ENCODE results near the gene PDGFB.

The PDGFB gene

DNA sequence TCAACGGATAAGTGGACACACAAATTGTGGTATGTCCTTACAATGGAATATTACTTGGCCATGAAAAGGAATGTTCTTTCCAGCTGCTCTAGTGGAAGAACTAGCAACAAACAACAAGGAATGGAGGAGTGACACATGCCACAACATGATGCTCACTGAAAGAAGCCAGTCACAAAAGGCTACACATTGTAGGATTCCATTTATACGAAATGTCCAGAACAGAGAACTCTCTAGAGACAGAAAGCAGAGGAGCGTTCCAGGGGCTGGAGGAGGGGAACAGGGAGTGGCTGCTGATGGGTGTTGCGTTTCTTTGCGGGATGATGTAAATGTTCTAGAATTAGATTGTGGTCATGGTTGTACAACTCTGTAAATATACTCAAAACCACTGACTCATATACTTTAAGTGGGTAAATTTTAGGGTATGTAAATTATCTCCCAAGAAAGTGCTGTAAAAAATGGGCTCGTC, 32.4 kb upstream of the PDGFB start:
- DNase-seq (ENCODE audit: low read depth in 2 of 2) = no peak

DNA sequence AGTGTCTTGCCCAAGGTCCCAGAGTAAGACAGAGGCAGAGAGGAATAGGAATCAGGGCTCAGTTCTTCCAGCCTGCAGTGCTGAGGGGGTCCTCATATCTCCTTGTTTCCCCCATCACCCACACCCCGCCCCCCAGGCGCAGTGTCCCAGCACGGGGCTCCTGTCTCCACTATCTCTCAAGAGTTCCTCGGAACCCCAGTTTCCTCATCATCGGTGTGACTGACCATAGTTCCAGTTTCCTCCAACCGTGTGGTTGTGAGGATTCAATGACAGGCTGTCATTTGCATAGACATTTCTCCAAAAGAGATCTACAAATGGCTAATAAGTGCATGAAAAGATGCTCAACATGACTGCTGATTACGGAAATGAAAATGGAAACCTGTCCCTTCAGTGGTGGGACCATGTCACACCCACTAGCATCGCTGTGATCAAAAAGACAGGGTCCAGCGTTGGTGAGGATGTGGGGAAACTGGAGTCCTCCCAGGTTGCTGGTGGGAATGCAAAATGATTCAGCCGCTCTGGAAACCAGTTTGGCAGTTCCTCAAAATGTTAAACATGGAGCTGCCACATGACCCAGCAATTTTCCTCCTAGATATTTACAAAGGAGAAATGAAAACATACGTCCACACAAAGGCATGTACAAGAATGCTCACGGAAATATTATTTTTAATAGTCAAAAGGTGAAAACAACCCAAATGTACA, 31.8 kb upstream of the PDGFB start:
- DNase-seq (ENCODE audit: low read depth in 2 of 2) = no peak

DNA sequence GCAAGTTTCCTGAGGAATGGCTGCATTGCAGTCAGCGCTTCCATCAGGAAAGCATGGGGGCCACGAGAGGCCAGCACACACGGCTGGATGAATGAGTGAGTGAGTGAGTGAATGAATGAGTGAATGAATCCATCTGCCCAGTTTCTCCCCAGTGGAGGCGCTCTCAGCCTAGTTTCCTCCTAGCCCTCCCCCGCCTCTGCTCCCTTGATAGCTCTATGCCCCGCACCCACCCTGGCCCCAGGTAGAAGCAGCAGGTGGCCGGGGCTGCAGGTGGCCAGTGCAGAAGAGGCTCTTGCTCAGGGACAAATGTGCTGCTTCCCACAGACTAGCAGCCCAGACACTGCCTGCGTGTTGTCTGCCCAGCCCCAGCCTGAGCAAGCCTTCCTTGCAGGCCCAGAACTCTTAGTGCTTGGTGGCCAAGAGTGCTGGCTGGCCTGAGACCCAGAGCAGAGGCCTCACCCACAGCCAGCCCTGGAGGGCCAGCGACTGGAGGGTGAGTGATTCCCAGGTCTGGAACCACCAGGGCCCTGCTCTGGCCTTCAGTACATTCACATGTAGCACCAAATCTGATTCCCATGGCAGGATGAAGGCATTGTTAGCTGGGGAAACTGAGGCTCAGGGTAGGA, 31.1 kb upstream of the PDGFB start:
- no peak for DNase-seq (ENCODE audit: low read depth in 2 of 2)

DNA sequence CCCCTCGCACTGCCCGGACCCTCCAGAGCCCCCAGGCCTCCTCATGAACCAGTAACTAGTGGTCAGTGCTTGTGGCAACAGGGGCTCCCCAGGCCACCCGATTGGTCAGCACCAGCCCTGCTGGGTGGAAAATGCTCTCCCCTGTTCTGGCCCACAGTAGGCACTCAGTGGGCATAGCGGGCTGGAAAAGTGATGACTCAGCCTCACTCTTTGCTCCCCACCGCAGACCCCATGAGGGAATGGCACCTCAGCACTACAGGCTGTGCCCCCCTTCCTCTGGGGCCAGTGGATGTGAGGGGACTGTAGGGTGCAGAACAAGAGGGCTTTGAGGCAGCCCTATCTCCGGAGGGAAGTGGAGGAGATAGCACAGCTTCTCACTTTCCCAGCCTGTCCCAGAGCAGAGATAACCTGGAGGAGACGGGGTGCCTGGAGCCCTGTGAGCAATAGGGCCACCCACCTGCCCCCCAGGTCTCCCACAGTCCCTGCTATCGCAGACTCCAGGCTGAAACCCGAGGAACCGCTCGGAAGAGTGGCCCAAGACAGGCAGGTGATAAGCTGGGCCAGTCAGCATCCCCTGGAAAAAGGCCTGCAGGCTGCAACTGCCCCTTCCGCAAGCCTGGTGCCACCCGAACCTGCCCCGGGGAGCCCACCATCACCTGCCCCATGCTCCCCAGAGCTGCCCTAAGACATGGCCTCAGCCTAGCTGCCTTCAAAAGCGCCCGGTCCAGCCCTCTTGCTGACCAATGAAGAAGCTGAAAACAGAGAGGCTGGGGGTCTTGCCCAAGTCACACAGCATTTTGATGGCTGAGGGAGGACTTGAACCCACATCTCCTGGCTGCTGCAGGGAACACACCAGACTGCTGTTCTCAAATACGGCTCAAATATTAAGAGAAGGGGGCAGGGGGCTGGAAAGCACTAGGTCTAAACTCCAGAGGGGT, 29.4 kb upstream of the PDGFB start:
- DNase-seq (ENCODE audit: low read depth in 2 of 2) = no peak

DNA sequence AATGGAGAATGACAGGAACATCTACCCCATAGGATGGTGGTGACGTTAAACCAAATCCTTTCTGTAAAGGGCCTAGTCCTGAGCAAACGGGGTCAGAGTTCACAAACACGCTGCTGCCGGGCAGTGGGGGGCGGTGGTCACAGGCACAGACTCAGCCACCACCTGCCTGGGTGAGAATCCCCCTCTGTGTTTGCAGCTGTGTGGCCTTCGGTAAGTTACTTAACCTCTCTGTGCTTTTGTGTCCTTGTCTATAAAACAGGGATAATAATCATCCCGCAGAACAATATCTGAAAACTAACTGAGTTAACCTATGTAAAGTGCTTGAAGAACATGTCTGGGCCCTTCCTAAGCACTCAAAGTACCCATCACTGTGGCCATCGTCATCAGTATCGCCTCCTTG, 26.0 kb upstream of the PDGFB start:
- DNase-seq (ENCODE audit: low read depth in 2 of 2) = no peak

DNA sequence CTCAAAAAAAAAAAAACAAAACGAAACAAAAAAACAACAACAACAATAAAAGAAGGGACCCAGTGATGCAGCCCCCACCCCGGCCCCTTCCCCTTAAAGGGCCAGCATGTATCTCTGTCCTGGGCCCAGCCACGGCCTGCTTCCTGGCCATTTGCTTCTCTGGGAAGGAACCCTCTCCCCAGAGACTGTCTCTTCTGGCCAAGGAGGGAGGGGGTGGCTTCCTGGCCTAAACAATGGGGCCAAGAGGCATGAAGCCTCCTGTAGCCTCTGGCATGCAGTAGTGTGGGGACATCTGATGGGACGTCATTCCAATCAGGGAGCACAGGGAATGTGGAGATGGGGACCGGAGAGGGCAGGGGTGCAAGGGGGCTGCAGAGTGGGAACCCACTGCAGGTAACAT, 25.5 kb upstream of the PDGFB start:
- DNase-seq (ENCODE audit: low read depth in 2 of 2) = no peak

DNA sequence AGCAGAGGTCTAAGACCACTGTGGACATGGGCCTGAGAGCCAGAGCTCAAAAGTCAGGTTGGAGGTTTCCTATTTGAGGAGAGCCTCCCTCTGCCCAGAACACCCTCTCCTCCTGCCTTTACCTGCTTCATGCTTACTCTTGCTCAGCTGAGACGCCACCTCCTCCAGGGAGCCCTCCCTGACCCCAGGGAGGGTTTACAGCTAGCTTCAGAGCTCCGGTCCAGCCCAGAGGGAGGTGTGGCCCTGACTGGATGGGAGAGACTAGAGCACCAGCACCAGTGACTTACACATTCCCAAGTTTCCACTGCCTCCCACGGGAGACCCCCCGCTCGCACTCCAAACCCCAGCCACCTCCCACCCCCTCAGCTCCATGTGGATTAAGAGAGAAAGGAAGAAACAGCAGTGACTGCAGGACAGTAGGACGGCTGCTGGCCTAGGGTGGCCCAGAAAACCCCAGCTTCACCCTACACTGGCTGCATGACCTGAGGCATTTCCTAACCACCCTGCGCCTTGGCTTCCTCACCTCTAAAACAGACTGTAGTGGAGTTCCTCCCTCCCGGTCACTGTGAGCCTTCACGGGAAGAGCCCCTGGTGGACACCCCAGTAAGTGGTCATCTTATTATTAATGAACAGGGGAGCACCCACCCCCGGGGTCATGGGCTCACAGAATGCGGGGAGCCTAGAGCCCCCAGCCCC, 24.5 kb upstream of the PDGFB start:
- no peak for DNase-seq (ENCODE audit: low read depth in 2 of 2)

DNA sequence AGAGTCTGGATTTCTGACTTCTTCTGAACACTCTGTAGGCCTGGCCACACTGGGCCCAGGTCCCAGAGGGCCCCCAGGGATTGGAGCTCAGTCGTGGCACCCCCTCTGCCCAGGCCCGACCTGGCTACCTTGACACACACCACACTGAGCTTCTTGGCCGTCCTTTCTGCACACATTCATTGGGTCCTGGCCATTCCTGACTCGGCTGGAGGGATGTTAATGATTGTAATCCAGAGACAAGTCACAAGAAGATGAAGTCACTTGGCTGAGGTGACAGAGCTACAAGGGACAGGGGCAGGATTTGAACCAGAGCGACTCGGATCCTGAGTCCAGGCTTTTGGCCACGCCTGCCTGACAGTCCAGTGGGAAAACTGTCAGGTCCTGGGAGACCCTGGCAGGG, 23.9 kb upstream of the PDGFB start:
- DNase-seq (ENCODE audit: low read depth in 2 of 2) = no peak

DNA sequence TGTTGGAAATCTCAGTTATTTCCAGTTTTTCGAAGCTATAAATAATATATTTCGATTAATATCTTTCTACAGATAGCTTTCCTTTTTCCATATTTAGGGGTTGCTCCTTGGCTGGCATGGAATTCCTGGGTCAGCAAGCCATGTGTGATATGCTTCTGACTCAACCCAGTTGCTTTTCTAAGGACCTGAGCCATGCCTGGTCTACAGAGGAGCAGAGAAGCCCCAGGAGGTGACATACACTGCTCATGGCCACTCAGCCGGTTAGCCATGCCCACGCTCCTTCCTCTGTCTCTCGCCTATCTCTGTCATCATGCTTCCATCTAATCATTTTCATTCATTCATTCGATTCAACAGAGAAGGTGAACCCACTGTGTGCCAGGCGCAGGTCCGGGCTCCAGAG, 23.2 kb upstream of the PDGFB start:
- DNase-seq (ENCODE audit: low read depth in 2 of 2) = no peak

DNA sequence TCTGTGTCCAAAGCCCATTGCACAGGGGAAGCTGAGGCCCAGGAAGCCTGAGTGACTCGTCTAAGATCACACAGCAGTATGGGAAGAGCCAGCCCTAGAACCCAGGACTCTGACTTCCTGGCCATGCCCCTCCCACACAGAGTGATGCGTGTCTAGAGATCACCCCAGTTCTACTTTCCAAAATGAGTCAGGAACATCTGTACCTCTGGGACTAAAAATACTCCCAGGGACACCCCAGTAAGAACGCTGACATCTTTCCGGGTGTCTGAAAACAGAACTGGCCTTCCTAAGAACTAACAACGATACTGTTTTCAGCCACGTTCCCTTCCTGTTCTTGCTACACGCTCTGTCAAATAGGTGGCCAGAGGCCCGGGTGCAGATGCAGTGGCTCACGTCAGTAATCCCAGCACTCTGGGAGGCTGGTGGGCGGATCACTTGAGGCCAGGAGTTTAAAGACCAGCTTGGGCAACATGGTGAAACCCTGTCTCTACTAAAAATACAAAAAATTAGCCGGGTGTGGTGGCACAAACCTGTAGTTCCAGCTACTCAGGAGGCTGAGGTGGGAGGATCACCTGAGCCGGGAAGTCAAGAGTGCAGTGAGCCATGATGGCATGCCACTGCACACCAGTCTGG, 21.7 kb upstream of the PDGFB start:
- DNase-seq (ENCODE audit: low read depth in 2 of 2) = no peak

DNA sequence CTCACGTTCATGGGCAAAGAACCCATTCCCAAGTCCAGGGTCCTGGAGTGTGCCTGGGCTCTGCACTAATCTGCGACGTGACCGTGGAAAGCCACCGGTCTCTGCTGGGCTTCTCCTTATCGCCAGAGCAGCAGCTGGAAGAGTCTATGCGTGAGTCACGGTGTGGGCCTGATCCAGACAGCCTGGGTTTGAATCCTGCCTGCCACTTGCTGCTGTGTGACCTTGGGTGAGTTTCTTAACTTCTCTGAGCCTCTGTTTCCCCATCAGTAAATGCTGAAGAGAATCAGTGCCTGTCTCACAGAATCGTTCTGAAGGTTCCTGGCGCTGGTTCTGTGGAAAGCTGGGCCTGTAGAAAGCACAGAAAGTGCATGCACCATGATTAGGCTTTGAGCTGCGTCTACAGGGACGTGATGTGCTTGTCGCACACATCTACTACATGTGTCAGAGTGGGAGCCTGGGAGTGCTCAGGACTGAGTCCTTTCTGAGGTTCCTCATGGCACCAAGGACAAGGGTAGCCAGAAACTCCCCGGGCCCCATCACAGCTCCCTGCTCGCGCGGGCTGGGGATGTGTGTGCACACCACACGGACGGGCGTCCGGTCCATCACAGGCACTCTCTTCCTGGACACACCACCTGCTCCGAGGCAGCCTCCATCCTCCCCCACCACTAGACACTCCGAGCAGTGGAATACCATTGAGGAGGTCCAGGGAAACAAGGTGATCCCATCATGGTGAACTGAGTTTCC, 20.5 kb upstream of the PDGFB start:
- DNase-seq (ENCODE audit: low read depth in 2 of 2) = no peak

DNA sequence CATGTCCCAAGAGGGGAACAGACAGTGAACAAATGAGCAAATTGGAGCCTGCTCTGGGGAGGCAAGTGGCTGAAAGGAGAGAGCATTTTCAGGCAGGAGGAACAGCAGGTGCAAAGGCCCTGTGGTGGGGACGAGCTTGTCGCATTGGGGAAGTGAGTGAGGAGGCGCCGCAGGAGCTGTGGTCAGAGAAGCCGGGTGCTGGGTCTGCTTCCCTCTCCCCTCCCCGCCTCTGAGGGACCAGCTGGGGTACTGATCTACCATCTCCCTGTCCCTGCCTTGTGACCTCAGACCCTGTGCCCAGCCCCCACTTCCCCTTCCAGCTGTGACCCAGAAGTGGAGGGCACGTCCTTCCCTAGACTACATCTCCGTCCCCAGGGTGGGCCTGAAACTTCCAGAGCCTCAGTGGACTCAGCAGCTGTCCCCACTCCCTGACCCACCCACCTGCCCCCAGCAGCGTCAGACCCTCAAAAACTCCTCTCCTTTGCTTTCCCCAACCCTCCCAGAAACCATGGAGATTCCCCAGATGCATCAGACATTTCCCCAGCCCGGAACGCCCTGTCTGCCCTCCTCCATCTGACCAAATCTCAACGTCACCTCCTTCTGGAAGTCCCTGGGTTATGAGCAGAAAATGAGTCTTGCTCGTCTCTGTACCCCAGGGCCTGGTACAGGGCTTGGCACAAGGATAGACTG, 19.7 kb upstream of the PDGFB start:
- DNase-seq (ENCODE audit: low read depth in 2 of 2) = no peak

DNA sequence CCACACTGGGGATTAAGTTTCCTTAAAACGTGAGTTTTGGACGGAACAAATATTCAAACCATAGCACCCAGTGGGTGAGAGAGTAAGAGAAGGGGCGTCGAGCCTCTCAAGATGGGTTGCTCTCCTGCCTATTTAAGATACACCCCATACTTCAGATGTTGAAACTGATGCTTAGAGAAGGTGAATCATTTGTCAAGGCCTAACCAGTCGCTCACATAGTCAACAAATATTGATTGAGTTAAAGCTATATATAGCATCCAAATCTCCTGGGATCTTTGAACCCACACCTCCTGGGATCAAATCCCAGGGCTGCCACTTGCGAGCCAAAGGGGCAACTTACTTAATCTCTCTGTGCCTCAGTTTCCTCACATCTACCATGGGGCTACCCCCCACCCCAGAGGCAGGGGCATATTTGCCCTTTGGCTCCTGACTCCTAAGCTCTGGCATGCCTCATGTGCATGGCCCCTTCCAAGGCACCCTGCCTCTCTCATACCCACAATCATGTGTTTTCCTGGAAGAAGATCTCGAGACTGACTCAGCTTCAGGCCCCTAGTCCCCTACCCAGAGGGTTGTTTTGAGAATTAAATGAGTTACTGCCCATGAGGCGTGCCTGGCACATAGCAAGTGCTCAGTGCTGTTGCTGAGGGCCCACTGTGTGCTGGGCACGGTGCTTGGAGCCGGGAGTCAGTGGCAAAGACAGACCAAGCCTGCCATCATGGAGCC, 19.0 kb upstream of the PDGFB start:
- DNase-seq (ENCODE audit: low read depth in 2 of 2) = no peak

DNA sequence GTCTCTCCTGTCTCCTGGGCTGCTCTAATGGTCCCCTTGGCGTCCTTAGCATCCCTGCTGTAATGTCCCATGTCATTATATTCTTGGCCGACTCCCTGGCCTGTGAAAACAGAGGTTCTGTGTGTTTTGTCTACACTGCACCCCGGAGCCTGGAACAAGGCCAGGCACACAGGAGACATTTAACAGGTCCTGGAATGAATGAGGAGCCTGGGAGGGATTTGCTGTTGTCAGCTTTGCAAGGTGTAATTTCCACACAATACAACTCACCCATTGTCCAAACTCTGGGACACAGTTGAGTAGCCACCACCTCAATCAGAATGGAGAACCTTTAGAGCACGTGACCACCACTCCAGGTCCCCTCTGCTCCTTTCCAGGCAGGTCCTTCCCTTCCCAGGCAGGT, 14.9 kb upstream of the PDGFB start:
- no peak for DNase-seq (ENCODE audit: low read depth in 2 of 2)

DNA sequence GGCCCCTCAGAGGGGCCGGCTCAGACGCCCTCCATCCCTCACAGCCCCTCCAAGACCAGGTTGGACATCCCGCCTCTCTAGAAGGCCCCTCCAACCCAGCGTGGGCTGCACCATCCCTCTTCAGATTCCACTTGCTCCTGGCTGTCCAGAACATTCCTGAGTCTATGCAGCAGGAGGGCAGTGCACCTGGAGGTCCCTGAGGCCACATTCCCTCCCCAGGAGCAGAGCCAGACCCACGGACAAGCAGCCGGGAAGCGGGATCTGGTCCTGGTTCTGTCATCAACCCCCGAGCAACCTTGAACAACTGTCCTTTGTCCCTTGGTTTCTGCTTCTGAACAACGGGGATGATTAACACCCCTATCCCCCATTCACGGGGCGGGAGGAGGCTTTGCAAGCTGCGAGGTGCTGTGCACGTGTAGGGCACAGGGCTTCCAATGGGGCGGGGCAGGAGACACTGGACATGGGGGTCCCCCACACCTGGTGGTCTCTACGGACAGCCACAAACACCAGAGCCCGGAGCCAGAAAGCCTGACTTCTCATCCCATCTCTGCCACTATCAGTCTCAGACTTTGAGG, 13.2 kb upstream of the PDGFB start:
- no peak for DNase-seq (ENCODE audit: low read depth in 2 of 2)

DNA sequence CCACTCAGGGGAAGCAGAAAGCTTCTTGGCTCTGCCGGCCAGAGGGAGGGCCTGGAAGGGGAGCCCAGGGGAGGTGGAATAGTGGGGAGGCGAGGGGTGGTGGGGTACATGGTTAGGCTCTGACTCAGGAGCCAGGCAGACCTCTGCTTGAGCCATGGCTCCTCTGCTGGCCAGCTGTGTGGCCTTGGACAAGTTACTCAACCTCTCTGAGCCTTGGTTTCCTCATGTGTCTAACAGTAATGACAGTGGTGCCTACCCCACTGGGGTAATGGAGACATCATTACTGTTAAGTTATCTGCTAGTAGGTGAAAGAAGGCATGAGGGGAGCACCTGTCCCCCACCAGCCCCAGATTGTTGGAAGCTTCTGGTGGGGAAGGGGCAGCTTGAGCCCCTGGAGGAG, 12.2 kb upstream of the PDGFB start:
- no peak for DNase-seq (ENCODE audit: low read depth in 2 of 2)

DNA sequence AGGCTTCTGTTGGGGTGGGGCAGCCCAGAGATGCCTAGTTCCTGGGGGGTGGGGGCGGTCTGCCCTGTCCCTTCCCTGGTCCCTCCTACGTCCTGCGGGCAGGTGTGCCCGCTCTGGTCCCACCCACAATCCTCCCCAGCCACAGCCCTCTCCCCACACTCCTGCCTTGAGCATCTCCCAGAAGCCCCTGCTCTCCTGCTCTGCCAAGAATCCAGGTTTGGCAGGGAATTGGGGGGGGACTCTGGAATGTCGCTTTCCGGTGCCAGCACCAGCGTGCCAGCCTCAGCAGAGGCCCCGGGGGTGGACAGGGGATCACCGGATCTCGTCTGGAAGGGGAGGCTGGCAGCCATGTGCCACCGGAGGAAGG, 11.4 kb upstream of the PDGFB start:
- no peak for DNase-seq (ENCODE audit: low read depth in 2 of 2)

DNA sequence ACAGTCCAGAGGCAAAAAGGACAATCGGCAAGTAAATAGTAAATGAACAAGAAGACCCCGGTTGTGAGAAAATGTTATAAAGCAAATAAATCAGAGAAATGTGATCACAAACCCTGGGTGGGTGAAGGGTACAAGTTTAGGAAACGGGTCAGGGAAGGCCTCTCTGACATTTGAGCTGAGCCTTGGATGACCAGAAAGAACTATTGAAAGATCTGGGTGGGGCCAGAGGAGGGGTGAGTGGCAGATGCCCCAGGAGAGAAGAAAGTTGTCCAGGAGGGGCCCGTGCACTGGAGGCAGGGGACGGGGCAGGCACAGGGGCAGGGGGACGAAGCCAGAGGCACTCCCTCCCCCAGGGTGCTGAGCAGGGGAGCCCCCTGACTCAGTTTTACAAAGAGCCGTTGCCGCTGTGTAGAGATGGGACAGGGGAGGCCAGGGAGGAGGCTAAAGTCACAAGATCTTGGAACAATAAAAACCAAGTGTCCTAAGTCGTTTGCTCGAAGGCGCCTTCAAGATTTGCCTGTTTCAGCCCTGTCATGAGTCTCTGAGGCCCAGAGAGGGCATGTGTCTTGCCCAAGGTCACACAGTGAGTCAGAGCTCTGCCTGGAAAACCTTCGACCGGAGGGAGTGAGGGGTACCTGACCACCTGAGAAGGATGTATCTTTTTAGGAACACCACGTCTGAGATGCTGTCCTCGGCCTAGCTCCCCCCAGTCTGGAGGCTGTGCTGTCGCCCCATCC, 10.8 kb upstream of the PDGFB start:
- DNase-seq (ENCODE audit: low read depth in 2 of 2) = no peak

All from stimulated activated CD8-positive, alpha-beta memory T cell treated with anti-CD3 and anti-CD28 coated beads, Interleukin-7, amount 100 ng/mL, for 1 hour (primary cell).